Stimulated activated CD4-positive, alpha-beta T cell treated with anti-CD3 and anti-CD28 coated beads, Interleukin-4, amount 100 ng/mL, for 1 hour (primary cell): ENCODE data around the gene SNHG17.
"Not testable (repeated sequence)": the region's sequence is repeated elsewhere in the genome, so short reads cannot be mapped to it uniquely, and the experiment has no call there.

Experiments
- DNase-seq: peaks from one replicate; pipeline ENCODE4 v3.0.0-alpha.2; 2020

The SNHG17 gene

GRCh38 chr20:38447251-38447661 is 12.1 kb upstream of the SNHG17 start:
- no peak for DNase-seq

- DNase-seq = peak; percentile 98
Observed at GRCh38 chr20:38446441-38447209, 11.5 kb upstream of the SNHG17 start.

DNA sequence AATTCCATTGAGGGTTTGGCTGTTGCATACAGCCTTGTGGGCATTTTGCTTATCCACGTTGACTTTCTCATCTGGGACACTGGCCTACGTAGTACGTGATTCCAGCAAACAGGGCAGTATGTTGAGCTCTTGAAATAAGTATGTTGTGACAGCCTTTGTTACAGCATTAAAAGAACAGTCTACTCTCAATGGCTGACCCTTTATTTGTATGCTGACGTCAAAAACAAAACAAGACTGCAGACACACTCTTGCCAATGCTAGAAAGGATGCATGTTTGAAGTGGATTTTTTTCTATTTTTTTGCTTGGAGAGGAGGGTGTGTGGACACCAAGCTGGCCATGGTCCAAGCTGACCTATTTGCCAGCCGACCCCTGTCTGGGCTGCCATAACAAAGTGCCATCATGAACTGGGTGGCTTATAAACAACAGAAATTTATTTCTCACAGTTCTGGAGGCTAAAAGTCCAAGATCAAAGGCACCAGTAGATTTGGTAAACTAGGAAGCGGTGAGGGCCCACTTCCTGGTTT is 10.8 kb upstream of the SNHG17 start:
- no peak for DNase-seq

DNA sequence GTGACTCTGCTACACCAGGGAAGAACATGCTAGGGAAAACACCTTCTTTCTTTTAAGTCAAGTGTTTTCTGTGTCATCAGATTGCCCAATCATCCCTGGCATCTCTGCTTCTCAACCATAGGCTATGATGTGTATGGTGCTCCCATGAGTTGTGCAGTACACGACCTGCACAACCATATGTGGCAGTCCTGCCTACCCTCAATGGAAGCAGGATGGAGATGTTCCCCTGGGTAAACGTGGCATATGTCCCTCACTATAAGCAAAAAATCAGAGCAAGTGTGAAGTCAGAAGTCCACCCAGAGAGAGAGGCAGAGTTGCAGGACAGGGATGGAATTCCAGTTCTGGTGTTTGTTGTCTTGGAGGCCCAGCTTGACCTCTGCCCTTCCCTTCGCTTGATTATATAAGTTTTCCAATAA is 10.3 kb upstream of the SNHG17 start:
- no peak for DNase-seq

GRCh38 chr20:38441916-38442315 is 6.8 kb upstream of the SNHG17 start:
- no peak for DNase-seq

DNA sequence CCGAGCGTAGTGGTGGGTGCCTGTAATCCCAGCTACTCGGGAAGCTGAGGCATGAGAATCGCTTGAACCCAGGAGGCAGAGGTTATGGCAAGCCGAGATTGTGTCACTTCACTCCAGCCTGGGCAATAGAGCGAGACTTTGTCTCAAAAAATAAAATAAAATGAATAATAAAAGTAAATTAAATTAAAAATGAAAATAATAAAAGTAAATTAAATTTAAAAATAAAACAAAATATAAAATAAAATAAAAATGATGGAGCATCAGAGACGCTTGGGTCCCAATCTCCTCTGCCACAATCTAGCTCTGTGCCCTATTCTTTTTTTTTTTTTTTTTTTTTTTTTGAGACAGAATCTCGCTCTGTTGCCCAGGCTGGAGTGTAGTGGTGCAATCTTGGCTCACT is 6.0 kb upstream of the SNHG17 start:
- not testable (repeated sequence) for DNase-seq

GRCh38 chr20:38437796-38438195 is 2.7 kb upstream of the SNHG17 start:
- DNase-seq = no peak

DNA sequence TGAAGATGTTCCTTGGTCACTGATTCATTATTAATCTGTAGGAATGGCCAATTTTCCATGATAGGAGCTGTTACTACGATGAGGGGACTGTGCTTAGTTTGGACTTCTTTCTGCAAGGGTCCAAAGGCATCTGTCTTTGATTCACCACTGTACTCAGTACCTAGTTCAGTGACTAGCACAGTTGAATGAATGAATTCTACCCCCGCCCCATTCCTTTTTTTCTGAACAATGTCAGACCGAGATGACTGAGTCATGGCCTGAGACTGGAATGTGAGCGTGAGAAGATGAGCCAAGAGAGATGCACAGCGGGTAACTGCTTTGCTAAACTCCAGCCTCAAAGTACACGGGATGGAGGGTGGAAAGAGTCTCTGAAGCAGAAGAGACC is 419 bp upstream of the SNHG17 start:
- no peak for DNase-seq

- peak; percentile 28 for DNase-seq
Observed at GRCh38 chr20:38434301-38434741, 807 bp downstream of the SNHG17 start.

DNA sequence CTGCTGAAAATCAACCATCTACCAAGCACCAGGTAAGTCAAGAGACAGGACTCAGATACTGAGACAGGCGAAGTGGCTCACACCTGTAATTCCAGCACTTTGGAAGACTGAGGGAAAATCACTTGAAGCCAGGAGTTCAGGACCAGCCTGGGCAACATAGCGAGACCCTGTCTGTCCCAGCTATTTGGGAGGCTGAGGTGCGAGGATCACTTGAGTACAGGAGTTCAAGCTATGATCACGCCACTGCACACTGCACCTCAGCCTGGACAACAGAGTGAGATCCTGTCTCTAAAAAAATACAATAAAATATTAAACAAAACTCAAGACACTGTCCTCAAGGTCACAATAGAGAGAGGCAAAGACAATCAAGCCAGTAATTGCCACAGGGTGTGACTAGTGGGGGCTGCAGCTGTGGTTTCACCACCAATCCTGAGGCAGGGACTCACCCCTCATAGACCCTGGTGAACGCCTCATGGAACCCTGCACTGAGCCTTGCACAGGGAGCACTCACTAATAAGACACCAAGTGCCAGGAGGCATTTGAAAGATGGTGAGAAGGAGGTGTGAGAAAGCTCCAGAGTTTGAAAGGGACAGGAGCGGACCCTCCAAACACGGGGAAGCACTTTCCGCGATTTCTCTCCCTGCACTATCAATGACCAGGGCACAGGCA is 1.7 kb downstream of the SNHG17 start:
- DNase-seq = no peak

GRCh38 chr20:38432870-38433269 is 2.3 kb downstream of the SNHG17 start:
- DNase-seq = not testable (repeated sequence)

GRCh38 chr20:38432292-38432691 is 2.8 kb downstream of the SNHG17 start:
- no peak for DNase-seq

GRCh38 chr20:38430679-38431325 is 4.3 kb downstream of the SNHG17 start:
- no peak for DNase-seq

DNA sequence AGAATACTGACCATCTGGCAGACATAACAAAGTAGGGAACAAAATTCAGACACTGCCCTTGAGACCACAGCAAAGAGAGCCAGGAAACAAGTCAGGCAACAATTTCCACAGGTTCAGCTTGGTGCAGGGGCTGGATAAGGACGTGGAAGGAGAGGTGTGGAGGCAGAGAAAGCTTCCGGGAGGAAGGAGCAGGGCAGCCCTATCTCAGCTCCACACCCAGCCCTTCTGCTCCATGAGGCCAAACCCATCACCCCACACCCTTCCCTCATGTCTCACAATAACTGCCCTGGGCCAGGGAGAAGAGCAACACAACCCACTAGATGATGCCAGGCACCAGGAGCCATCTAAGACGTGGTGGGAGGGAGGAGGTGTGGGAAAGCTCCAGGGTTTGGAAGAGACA is 5.8 kb downstream of the SNHG17 start:
- DNase-seq = no peak

- DNase-seq = no peak
Observed at GRCh38 chr20:38428800-38429199, 6.3 kb downstream of the SNHG17 start.

GRCh38 chr20:38427655-38428023 is 7.5 kb downstream of the SNHG17 start:
- DNase-seq = no peak

DNA sequence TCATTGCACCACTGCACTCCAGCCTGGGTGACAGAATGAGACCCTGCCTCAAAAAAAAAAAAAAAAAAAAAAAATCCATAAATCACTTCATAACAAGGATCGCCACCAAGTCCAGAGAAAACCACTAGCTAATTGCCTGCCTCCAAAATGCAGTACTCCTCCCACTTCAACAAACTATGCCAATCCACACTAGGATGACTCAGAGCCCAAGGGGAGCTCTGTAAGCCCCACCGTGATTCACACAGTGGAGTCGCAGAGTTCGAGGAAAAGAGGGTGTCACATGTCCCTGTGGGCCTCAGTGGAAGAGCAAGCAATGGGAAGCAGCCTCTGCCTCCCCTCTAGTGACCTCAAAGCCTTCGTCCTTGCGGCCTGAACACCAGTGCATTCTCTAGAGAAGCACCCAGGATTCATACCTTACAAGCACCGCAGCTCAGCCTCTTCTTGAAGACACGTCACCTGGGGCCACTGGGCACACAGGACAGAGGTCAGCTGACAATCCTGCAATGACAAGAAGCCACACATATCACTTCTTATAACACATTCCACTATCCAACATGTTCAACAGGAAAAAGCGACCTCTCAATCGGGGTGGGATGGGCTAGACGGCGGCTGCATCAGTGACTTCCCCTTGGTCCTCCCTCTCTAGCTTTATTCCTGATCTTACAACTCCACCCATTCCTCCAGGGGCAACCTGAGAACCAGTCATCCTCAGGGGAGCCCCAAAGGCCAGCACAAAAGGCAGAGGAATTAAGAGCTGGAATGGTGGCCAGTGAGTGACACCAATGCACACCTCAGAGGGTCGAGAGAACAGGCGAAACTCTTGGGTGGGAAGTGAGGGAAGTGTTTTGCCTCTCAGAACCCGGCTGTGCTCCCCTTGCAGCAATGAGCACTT is 8.9 kb downstream of the SNHG17 start:
- DNase-seq = peak; percentile 25

DNA sequence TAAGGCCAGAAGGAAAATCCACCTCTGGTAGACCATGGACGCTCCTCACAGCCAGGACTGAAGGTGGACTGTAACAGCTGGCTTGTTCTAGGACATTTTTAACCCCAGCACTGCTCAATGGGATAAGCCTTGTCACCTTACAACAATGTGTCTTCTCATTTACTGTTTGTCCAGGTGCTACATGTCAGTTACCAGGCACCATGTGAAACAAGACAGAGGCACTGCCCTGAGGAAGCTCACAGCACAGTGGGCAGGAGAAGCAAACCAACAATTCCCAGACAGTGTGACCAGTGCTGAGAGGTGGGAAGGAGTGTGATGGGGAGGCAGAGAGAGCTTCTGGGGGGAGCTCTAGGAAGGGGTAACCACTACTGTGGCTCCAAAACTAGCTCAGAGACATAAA is 10.7 kb downstream of the SNHG17 start:
- no peak for DNase-seq

DNA sequence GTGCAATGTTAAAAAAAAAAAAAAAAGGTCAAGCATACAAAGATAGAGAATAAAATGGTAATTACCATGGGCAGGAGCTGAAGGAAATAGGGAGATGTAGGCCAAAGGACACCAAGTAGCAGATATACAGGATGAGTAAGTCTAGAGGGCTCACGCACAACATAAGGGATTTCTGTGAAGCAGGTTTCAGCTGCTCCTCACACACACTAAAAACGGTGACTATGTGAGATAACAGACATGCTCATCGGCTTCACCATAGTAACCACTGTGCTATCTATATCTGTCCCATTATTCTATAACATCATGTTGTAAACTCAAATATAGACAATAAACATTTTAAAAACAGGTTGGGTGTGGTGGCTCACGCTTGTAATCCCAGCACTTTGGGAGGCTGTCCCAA is 11.6 kb downstream of the SNHG17 start:
- no peak for DNase-seq

DNA sequence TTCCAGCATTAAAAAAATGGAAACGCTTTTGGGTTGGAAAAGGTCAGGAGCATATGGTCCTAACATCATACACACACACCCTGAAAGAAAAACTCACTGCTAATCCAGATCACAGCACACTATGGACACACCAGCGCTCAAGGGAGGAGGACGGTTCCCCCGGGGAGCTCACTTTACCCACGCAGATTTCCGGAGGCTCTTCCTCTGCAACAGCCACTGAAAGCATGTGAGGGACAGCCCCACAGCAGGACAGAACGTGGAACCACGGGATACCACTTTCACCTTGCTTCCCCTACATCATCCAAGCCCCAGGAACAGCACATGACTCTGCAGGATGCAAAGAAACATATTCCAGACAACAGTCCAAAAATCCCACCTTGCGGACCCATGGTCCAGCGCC is 13.2 kb downstream of the SNHG17 start:
- no peak for DNase-seq

DNA sequence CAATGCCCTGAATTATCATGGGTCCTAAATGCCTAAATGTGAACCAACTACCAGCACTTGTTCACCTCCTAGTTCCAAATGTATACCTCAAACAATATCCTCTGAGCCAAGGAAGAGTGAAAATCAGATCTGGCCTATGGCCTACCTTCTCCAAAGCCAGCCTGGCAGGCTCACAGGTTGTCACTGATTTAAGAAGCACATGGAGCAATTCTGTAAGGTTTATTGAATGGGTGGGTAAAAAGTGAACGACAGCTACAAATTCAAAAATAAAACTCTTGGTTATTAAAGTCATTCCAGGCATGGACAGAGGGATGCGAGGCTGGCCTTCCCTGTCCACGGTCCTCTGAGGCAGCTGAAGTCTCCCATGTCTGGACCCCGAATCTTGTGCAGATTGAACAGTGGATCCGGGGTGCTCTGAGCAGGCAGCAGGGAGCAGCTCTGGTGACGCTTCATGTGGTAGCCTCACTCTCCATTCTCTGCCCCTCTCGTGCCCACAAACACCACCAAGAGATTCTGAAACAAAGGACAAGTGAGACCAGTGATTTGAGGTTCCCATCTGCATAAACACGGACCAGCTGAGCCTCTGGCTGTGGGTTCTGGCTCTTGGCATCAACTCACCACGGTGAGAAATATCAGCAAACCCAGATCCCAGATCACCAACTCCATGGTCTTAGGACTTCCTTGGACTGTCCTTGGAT is 14.6 kb downstream of the SNHG17 start:
- DNase-seq = no peak
